IPS-NIHi11 (cell line): Measurements from ENCODE around the gene NAA11.
"Not testable (repeated sequence)": the region's sequence is repeated elsewhere in the genome, so short reads cannot be mapped to it uniquely, and the experiment has no call there.

Experiments
- DNase-seq: peaks from one replicate; pipeline ENCODE4 v3.0.0; 2012; ENCODE audit warnings: mixed read lengths, low spot score

NAA11 gene

DNA sequence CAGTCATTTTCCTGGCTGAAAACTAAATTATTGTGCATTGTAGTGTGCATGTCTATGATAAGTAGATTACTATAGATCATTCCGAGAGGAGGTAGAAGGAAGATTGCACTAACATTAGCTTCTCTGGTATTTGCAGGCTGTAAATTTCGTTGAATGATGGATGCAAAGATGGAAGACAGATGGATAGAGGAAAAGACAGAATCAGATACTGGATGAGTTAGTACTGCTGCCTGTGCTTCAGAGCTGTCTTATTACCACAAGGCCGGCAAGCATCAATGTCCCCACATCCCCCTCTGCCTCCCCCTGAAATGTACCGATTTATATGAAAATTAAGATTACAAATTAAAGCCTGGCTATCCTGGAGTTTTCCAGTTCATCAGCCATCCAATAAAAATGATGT is 17.7 kb downstream of the NAA11 start:
- no peak for DNase-seq

DNA sequence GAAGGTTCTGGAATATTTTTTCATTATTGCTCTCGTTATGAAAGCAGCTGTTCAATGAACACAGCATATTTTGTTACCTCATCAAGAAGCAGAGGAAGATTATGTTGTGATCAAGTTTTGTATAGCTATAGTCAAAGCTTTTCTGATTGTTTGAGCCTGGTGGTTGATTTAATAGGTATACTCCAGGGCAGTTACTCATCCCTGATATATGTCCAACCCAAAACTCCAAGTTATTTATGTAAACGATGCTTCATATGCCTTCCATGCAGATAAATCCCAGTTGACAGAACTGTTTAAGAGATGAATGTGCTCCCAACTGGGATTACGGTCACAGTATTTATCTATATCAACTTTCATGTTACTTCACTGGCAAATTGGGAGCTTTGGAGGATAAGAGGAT is 19.1 kb downstream of the NAA11 start:
- no peak for DNase-seq

DNA sequence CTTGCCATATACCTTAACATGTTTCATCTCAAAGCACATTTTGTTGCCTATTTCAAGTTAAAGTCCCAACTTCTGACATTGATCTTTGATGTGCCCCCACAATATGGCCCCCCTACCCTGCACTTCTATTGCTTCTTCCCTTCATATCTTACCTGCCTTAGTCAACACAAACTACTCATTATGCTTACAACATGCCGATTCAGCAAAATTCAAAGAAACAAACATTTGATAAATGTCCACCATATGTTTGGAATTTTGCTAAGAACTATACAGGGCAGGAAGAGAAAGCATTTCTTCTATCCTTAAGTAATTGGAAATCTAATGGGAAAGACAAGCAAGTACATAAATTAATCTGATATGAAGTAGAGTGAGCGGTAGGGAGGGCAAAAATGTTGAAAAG is 25.6 kb downstream of the NAA11 start:
- no peak for DNase-seq

DNA sequence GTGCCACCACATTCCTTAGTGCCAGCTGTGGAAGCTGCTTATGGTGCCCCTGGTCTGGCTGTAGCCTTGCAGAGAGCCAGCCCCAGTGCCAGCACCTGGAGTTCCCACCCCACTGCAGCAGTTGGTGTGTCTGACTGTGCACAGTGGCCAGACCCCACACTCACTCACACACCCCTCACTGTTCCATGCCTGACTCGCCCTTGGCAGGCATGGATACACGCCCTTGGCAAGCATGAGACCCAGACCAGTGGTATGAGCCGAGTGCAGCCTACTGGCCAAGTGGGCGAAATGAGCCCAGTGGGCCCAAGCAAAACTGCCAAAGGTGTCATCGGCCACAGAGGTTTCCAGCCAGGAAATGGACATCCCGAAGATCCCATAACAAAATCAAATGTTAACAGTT is 27.4 kb downstream of the NAA11 start:
- DNase-seq: no peak

DNA sequence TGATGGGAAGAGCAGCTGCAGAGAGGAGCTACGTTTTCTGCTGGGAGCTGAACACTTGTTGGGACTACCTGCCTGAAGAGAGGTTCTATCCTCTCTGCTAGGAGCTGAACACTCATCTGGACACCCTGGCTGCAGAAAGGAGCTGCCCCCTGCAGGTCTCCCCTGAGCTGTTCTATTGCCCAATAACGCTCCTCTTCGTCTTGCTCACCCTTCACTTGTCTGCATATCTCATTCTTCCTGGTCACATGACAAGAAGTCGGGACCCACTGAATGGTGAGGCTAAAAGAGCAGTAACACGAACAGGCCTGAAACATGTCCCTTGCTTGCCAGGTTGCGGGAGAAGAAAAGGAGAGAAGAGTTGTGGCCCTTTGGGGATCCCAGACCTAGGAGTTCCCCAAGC is 27.8 kb downstream of the NAA11 start:
- DNase-seq: no peak

DNA sequence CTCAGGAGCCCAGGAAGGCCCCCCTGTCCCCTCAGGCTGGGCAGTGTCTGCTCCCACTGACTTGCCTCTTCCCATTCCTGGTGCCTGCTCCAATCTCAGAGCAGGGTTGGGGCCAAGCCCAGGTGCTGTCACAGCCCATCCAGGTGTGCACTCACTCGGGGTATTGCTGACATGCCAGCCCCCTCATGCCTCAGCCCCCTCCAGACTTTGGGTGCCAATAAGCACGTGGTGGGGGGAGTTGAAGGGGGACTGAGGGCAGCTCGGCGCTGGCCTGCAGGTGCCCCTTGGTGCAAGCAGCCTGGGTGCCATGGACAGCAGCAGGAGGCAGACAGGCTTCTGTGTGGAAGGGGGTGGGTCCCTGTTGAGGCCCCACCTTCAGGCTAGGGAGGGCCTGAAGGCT is 28.4 kb downstream of the NAA11 start:
- DNase-seq: no peak

DNA sequence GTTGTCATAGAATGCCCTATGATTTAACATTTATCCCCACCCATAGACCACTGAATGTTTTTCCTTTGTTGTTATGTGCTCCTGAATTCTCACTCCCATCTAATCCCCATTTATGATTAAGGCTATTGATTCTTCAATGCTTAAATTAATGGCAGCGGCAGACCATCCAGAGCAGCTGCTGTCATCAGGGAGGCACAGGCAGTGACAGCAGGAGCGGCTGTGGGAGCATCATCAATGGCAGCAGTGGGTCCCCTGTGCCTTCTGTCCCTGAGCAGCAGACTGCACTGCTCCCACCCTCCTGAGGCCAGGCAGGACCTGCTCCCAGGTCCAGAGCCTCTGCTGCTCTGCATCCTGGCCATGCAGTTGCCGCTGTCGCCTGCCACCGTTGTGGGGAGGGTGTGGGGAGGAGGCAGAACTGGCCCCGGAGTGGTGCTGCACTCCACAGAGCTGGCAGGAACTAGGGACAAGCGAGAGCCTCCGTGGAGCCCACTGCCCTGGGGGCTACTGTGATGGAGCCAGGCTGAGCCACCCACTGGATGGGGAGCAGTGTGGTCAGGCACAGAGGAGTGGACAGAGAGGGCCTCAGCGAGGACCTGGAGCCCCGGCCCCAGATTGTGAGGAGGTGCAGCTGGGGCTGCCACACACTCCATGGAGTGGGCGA is 29.0 kb downstream of the NAA11 start:
- DNase-seq: no peak

DNA sequence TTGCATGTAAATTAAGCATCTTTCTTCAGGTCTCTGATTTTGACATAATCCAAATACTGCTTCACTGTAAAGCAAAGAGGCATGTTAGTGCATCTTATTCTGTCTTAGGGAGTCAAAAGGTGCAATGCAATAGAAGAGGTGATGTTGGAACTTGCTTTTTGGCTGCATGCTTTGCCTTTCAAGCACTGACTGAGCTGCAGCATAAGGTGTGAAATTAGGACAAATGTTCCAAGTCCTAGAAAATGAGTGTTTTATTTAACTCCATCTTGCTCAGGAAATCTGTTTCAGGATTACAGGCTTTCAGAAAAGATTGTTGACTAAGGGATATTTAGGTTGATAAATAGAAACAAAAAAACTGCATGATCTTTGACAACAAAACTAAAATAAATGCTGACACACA is 30.8 kb downstream of the NAA11 start:
- no peak for DNase-seq

DNA sequence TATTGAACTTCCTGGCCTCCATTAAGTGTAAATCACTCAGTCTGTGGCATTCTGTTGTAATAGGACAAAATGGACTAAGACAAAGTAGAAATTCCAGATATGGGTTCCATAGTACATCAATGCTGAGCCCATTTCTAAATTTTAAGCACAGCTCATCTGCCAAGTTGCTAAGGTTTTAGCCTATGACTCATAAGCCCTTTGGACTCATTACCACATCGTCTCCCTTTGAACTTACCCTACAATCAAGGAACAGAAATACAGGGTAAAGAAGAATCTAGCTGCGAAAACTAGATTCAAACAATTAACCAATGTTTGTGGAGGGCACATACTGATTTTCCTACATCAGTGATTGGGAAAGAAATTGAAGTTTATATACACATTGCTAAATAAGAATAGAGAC is 31.8 kb downstream of the NAA11 start:
- no peak for DNase-seq

DNA sequence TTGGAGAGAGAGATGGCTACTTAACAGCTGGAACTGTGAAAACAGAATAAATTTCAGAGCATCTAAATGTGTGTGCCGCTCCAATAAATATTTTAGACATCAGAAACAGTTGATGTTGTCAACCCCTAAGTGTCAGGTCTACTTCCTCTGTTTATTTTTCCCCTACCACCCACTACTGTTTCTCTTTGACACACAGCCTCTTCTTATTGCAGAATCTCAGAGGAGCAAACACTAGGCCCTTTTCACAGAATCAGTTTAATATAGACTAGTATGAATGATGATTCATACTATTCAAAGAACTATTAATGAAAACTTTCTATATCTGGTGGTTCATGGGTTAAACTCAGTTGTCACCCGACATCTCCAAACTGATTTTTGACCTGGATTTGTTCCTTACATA is 33.9 kb downstream of the NAA11 start:
- DNase-seq: no peak

DNA sequence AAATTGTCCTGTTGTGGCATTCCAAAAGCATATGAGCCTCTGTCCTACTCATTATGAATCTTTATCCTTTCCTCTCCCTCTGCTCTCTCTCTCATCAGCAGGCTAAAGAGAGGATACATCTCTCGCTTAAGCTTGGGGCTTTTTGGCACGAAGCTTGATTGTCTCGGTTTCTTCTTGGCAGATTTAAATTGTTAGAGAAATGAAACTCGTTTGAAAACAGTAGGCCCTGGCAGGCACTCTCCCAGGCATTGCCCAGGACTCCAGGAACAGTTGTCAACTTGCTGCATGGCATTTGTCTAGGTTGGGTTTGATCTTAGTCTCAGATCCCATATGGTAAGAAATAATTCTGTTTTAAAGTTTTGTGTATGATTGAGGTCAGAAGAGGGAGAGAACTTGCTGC is 35.5 kb downstream of the NAA11 start:
- no peak for DNase-seq

DNA sequence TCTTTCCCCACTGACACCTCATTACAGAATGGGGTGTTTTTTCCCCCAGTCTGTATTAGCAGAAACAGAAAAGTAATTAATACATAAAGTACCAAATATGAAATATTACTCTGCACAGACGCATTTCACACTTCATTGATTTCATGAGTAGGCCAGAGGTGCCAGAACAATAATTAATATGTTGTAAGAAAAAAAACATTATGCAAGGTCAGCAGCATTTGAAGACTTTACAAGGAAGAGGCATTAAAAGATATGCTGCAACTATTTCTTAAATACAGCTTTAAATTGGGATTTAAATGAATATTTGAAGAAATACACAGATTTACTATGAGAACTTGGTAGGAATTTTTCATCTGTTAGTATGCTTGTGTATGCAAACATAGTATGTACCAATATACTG is 37.7 kb downstream of the NAA11 start:
- DNase-seq: no peak

DNA sequence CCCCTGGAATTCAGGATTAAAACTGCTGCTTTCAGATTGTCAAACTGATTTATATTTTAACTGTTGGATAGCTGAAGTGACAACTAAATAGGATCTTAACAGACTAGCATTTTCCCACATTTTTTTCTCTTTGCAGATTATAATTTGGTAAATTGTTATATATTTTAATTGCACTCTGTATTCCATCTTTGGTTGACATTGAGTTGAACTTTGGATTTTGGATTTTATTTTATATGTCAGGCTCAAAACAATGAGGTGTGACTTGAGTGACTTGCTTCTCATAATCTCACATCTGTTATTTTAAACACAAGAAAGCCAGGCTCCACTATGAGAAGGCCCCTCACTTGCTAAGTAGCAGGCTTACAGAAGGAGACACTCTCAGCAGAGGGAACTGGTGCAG is 38.1 kb downstream of the NAA11 start:
- no peak for DNase-seq

DNA sequence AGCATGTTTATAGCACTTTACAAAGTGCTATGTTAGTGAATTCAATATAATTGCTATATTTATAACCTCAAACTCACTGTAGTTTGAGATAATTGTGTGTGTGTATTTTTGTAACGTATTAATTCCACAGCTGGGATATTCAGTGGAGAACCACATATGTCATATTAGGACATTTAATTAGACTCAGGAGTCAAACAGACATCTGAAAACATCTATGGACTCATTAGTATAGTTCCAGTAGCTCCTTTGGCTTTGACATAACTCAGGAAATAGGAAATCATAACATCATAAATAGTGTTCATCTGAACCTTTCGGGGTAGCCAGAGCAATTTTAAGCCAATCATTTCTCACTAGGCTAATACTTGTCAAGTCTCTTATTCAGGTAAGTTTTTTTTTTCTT is 38.8 kb downstream of the NAA11 start:
- no peak for DNase-seq

DNA sequence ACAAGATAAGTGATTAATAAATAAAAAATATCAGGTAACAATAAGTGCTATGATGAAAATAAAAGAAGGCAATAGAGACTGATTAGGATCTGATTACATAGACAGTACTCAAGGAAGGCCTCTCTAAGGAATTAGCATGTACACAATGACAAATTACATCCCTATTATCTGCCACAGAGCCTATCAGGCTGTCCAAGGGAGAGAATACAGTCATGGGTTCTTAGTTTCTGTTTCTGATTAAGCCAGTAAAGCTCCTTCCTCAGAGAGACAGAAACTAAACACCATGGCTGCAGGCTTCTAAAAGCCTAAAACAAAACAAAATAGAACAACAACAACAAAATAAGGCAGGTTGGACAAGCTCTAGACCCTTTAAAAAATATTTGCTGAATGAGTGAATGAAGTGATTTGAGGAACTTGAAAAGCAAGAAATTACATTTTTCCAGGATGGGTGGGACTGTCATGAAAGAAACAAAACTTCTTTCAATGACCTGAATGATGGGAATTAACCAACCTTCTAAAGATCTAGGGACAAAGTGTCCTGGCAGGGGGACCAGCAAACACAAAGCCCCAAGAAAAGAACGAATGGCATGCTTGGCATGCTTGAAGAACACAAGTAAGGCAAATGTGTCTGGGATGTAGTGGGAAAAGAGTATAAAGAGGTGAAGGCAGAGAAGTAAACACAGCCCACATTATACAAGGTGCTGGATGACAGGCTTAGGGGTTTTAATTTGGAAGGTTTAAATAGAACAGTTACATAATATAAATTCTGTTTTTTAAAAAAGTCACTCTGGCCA is 44.1 kb downstream of the NAA11 start:
- DNase-seq: peak; percentile 32

DNA sequence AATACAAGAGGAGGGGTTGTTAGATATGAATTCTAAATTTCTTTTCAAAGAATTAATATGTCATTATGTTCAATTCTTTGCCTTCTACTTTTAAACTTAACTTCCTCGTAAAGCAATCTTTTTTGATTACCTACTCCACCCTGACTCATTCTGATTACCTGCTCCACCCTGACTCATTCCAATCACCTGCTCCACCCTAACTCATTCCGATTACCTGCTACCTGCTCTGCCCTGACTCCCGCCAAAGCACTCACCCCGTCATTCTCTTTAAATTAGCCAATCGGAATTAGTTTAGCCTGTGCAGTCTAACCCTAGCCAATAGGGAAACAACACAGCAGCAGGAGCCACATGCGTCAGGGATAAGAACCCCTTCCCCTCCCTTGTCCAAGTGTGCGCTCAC is 48.4 kb downstream of the NAA11 start:
- not testable (repeated sequence) for DNase-seq

DNA sequence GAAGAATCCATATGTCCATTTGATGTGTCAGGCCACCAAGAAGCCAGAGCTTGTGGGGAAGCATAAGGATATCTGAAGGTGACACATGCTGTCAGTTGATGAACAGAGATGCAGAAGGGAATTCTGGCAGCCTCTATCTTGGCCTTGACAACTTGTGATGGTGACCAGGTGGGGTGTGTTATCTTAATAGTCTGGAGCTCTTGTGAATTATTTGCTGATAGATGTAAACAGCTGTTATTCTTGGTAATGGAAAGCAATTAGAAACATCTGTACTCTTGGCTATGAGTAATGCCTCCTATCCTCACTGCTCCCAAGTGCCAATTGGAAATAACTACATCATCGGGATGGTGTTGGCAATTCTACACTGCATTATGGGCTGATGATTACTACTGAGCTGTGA is 51.9 kb downstream of the NAA11 start:
- no peak for DNase-seq

DNA sequence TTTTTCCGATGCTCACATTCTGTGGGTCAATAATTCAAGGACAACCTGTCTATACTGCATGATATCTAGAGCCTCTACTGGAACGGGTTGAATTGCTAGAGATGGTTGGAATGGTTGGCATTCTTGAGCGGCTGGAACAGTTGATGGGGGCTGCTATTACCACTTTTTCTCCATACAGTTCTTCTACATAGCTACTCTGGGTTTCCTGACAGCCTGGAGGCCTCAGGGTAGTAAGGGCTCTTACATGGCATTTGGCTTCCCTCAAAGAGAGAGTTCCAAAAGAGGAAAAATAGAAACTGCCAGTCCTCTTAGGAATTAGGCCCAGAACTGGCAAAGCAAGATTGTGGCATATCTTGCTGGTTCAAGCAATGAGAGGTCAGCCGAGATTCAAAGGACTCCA is 53.1 kb downstream of the NAA11 start:
- no peak for DNase-seq

DNA sequence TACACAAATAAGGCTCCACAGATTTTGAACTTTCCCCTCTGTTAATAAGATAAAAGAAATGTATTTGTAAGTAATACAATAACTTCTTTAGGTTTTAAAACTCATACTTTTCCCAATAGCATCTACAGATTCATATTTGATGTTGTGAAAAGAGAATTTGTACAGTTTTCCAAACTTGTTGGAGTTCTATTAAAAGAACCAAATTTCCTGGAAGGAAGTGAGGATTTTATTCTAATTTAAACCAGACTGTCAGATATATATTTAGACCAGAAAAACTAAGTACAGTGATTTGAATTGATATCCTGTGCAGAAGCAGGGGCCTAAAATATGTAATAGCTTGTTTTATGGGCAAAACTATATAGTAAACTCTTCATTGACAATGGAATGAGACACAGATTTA is 53.7 kb downstream of the NAA11 start:
- DNase-seq: no peak

DNA sequence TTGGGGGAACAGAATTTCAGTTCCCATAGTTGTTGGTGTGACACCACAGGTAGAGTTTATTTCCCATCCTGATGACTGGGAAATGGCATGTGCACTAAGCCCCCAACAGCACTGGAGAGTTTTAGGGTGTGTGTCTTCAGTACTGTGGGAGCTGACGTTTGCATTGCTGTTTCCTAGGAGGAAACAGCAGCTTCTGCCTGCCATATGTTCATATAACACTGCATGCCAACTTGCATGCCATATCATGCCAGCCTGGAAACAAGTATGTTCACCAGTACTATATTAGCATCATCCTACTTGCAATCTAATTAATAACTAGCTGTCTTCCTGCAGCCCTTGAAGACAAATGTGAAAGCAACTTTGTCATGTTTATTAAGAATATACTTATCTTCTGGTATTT is 58.2 kb downstream of the NAA11 start:
- DNase-seq: no peak
